HCEC 1CT (cell line): ENCODE data around the gene CASQ2.

Experiments used
- DNase-seq: peaks from one replicate; pipeline ENCODE4 v3.0.0-alpha.2; 2017

Gene CASQ2

DNA sequence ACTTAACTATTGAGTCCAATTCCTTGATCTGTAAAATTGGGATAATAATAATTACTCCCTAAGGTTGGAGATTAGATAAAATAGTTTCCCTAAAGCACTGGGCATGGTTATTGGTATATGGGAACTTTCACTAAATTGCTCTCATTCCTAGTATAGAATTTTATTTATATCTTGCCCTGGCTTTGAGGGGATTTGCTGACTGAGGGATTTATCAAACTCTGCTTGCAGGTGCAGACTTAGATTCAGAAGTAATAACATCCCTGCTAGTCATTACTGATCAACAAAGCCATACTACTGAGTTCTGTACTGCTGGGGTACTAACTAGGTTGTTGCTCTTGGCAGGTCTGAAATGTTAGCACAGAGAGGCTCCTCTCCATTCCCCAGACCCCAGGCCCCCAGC is 41.9 kb downstream of the CASQ2 start:
- DNase-seq: no peak

DNA sequence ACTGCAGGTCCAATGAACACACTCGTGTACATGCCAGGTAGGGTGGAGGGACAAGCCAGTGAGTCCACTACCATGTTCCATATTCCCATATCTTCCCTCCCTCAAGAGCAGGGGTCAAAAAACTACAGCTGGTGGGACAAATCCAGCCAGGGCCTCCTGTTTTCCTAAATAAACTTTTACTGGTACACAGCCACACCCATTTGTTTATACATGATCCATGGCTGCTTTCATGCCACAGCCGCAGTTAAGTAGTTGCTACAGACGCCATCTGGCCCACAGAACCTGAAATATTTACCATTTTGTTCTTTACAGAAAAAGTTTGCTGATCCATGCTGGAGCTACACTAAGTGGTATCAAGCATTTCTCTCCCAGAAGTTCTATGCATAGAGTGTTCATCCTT is 42.4 kb downstream of the CASQ2 start:
- DNase-seq: no peak

DNA sequence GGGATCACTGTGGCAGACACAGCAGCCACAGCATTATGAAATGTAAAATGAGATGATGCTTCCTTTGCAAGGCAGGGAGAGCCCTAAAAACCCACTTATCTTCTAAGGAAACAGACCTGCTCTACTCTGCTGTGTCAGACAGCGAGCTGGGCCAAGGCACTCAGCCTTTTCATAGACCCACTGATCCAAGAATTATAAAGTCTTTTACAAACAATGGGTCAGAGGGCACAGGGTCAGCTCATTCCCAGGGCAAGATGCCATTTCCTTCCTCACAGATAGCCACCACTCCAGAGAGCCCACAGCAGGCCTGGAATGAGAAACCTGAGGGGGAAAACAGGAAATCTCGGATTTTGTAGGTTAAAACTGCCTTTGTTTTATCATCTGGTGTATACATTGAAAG is 42.9 kb downstream of the CASQ2 start:
- peak; percentile 37 for DNase-seq

DNA sequence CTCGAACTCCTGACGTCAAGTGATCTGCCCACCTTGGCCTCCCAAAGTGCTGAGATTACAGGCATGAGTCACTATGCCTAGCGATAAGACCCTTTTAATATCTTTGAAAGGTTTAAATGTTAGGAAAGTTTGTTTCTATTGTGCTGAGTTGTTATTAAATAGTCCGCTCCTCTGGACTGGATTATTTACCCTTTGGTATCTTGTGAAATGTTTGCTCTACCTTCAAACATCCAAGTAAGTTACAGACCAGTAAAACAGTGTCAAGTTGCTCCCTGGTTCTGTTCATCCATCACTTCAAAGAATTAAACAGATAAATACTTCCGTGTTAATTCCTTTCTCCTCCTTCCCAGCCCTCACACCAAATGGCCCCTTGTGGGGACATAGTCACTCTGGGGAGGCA is 44.8 kb downstream of the CASQ2 start:
- DNase-seq: no peak

DNA sequence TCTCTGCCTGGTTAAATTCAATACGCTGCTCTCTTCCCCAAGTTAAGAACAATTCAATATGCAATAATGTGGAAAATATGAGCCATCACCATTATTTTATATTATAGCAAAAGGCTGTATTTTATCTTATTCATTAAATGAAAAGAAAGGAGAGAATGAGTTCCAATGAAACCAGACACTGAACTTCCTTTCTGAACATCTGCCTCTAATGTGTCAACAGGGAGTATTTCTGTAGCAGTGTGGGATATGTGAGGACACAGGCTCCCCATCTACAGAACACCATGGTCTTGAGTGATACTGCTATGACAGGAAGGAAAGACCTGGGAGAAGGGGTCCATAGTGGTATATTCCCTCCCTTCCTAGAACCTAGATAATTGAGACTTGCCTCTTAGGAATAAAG is 46.3 kb downstream of the CASQ2 start:
- DNase-seq: no peak

DNA sequence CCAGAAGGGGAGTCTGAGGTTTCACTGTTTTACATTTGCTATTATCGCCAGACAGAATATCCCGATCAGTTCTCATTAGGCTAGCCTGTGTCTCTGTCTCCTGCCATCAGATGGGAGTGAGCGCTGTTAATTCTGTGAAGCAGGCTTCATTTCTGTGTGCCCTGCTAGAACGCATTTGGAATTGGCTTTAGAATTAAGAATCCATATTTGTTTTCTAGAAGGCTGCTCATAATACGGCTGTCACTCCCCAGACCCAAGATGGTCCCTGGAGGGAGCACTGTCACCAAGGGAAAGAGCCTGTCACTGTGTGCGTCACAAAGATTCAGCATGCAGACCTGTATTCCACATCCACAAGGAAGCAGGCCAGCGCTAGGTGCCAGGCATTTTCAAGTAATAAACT is 49.2 kb downstream of the CASQ2 start:
- no peak for DNase-seq

DNA sequence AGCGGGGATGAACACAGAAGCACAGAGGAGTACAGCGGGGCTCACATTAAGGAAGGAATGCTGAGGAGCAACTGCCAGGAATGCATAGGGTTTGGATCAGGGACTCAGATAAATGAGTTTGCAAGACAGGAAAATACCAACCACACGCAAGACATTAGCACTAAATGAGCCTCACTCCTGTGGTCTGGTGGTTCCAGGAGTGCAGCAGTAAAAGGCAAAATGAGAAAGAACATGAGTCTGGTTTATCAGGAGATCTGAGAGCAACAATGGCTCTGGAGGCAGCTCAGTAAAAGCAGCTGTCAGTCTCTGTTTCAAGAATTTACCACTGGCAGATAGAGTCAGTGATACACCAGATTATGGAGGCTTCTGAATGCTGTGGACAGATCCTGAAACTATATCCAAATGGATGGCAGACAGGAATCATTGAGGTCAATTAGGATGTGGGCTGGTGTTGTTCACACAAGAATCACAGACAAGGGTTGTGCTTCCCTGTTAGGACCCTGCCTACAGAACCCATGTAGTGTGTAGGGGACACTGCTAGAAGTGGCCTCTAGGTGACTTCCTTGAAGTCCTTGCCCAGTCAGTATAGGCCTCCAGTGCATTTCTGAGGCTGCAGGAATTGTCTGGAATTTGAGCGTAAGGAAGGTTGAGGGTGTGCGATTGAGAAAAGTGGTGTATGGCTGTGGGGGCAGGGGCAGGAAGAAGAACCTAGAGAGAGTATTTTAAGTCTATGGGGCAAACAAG is 50.3 kb downstream of the CASQ2 start:
- no peak for DNase-seq

DNA sequence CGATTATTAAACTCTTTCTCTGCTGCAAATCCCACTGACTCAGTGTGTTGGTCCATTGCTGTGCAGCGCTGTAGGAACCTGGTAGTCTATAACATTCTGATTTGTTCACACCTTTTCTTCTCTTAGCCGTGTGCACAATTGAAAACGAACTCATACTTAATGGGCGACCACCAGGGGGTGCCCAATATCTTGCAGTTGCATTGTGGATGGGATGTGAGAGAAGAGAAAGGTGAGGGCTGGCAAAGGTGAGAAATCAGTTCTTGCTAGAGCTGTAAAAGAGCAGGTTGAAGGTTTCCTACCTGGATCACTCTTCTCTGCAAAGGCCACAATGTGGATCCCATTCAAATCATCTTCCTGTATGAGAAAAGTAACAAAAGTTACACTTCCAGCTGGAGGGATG is 51.0 kb downstream of the CASQ2 start:
- peak; percentile 25 for DNase-seq

DNA sequence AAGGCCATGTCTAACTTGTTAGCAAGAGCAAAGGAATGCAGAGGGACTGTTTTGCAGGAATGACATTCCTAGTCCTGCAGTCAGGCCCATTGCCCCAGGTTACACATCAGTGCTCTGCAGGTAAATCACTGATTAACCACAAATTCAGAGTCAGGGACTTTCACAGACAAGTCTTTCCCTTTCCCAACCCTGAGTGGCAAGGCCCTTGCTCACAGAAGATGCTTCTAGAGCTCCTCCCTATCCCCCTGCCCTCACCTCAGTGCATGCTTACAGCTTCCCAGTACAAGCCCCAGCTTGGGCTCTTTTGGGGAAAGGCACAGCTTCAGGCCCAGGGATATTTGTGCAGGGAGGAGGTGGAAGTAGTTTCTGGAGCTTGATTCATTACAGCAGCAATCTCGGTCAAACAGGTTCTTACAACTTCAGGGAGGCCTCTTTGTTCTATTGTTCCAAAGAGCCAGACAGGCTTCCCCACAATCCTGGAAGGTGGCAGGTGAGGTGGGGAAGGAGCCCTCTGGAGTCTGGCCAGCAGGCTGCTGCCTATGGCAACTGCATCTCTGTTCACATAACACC is 53.9 kb downstream of the CASQ2 start:
- no peak for DNase-seq

DNA sequence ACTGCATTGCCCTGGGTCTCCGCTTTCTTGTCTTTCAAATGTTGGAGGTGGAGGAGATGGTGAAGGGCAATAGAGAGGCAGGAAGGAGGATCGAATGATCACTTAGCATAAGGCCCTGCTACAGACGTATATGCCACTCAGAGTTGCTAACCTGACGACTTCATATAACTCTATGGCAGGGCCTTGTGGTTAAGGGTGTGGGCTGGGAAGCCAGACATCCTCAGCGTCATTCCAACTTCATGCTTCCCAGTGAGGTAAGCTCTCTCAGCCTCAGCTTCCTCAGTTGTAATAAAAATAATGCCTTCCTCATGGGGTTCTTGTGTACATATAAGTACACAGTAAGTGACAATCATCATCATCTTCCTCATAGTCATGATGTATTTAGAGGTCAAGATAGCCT is 54.6 kb downstream of the CASQ2 start:
- no peak for DNase-seq

DNA sequence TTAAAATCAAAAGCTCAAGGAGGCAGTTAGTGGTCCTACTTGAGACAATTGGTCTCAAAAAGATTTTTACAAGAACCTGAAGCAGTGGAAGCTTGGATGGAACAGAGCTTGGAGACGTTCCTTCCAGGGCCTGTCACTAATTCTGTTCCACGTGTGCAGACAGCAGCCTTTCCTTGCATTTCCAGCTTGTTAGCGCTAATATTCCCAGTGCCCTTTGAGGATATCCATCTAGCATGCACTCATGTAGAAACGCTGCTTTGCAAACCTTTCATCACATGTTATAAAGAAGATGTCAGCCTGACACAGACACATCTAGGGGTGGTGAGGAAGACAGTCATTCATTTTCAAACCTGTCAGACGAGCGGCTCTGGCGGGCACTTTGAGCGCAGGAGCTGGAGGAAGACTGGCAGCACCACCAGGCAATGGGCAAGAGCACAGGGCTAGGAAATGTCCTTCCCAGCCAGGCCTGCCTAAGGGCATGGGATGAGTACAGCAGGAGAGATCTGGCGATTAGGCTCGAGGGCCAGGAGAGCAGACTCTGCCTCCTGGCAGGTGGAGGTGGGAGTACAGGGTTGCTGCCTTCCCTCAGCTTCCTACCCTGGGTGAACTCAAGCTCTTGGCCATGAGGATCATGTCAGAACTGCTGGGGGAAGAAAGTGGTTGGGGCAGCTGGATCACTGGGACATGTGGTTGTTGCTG is 55.5 kb downstream of the CASQ2 start:
- DNase-seq: no peak

DNA sequence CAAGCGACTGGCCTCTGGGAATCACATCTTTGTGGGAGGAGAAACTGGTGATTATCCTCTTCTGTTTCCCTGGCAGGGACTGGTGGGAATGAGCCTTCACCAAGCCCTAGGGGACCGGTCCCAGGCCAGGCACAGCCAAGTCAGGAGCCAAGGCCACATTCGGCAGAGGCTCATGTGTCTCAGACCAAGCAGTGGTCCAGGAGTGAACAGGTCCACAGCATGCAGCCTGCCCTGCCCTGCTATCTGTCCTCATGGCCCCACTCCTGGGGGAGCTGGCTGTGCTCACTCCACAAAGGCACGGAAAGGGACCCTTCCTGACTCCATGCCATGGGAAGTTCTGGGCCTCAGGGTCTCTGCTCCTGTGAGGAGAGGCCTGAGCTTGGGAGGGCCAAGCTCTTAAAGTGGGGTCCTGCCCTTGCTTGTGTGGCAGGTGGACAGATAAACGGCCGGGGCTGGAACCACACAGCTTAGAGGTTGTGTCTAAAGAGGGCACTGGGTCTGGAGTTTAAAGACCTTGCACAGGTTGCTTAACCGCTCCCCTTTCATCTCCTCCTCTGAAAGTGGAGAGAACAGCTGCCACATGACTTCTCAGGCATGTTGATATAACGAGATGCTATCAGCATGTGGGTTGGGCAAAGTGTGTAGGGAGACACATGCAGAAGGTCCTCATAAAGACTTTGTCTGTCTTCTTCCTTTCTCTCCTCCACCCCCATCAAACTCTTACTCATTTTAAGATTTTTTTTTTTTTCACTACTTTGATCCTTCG is 57.5 kb downstream of the CASQ2 start:
- DNase-seq: no peak

DNA sequence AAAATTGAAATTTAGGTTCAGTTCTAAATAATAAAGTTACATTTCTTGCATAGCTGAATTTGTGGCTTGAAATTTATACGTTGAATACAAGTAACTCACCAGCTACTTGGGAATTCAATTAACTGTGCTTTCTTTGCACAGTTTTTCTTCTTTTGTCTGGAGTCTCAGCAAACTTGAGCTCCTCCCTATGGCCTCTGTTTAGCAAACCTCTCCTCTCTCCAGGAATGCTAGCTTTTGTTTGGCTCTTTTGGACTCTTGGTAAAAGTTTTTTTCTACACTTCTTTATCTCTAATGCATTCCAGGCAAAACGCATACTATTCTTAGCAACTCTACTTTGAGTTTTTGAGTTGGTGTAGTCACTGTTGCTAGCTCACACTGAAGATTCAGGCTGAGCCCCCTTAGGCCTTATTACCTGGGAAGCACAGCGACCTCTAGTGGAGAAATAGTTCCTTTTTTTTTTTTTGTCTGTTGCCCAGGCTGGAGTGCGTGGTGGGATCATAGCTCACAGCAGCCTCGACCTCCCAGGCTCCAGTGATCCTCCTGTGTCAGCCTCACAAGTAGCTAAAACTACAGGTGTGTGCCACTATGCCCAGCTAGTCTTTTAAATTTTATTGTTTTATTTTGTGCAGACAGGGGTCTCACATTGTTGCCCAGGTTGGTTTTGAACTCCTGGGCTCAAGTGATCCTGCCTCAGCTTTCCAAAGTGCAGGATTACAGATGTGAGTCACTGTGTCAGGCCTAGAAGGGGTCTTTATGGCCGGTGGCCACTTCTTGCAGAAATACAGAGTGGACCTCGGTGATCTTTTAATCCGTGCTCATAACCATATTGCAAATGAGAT is 61.7 kb downstream of the CASQ2 start:
- DNase-seq: peak; percentile 25

DNA sequence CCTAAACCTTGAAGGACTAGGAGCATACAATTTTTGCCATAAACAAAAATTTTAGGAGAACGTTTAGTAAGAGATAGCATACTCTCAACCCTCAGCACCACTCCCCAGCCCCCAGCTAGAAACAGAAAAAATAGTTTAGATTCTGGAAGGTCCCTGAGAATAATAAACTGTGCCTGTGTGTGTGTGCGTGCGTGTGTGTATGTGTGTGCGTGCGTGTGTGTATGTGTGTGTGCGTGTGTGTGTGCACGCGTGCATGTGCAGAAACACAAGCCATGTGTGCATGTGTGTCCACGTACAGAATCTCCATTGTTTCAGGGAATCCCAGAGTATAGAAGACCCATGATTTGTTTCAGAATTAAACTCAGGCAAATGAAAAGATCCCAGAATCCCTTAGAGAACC is 62.6 kb downstream of the CASQ2 start:
- DNase-seq: no peak

DNA sequence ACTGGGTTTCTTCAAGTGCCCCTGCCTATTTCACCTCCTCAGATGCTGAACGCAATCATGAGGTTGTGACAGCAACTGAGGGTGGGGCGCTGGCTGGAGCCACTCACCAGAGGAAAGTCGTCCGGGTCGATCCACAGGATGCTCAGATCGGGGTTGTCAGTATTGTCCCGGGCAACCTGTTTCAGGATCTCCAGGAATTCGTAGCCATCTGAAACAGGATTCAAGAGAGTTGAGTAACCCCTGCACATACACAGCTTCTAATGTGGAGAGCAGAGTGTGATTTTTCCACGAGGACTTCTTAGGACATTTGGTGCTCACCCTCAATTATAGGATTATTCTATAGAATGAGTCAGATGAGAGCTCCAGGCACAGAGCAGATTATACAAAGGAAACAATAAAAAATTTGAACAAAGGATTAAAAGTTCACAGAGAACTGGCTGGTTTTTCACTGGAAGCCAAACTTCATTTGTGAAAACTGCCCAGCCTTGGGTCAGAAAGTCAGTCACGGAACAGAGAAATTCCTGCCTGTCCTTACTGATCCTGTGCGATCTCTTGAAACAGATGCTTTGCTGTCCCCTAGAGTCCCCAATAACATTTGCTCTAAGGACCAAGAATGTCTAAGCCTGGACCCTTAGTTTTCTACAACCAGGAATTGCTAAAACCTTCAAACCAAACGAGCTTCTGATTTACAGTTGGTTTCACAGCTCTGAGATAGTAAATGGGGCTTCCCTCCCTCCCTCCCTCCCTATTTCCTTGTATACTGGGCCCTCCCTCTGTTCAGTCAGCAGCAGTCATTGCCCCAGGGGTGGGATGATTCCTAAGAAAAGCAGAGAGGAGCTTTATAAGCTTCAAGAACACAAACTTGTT is 63.2 kb downstream of the CASQ2 start:
- no peak for DNase-seq

DNA sequence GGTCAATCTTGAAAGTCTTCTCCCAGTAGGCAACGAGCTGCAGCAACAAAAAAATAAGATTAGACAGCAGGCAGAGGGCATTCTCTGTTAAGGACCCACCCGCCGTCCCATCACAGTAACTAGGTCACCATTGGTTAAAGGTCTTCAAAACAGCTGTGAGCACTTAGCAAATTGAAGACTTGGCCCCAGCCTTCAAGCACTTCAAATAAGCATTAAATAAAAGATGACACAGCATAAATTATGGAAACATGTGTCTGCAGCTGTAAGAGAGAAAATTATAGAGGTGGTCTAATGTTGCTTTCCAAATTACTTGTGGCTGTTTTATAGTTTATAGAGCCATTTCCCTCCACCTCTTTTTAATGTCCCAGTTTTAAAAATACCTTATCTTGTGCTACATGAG is 65.6 kb downstream of the CASQ2 start:
- no peak for DNase-seq

DNA sequence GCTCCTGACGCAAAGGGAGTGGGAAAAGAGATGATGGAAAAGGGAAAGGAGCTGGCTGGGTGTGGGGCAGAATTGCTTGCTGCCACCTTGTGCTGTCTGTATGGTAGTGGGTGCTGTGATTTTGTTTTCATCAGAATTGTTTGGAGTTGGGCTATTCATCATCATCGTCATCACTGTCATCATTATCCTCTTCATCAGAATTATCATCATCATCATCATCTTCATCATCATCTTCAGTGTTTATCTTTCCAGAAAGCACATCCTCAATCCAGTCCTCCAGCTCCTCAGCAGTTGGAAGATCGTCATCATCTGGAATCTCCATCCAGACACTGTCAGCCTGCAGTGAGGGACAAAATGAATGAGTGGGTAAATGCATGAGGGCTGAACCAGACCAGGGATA is 67.4 kb downstream of the CASQ2 start:
- DNase-seq: no peak

DNA sequence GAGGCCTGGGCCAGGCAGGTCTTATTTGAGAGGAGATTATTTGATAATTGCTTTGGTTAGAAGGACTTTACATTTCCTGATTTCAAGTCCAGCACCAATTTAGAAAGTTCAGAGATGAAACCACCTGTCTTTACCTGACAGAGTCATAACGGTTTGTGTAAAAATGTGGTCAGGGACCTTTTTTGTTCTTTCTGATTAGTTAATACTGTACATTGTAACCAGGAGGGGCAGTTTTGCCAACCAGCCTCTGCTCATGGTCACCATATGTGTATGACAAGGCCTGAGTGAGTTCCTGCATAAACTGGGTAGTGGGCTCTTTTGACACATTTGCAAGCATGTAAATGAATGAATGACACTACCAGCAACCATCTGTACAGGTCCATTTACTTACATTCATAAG is 70.9 kb downstream of the CASQ2 start:
- no peak for DNase-seq

DNA sequence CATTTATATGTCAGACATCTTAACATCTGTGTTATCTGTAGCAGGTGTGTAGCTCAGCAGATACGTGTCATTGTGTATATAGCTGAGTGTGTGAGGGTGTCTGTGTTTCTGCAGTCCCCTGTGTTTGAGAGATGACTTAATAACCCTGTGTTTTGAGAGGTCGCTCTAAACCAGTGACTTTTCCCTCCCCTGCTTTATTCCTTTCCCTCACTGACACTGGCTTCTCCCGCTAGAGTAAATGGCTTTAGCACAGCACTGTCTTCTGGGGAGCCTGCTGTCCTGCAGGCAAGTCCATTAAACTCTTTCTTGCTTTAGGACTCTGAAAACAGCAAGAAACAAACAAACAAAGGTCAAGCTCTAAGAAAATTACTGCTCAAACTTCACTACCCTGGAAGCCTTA is 73.7 kb downstream of the CASQ2 start:
- DNase-seq: no peak

DNA sequence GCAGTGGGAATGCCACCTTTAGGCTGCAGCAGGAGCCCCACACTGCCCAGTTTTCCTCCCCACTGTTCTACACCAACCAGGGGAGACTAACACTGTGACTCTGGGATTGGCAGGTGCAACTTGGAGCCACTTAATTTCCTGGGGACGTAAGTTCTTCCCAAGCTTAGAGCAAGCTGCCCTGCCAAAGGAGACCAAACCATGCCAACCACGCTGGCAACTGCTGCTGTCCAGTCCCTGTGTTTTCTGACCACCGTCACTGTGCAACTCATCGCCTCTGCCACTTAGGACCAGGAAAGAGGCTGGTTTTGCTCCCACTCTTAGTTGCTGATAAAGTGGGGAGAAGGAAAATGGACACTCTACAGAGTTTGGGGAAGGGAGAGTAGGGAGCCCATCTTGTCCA is 76.3 kb downstream of the CASQ2 start:
- no peak for DNase-seq

DNA sequence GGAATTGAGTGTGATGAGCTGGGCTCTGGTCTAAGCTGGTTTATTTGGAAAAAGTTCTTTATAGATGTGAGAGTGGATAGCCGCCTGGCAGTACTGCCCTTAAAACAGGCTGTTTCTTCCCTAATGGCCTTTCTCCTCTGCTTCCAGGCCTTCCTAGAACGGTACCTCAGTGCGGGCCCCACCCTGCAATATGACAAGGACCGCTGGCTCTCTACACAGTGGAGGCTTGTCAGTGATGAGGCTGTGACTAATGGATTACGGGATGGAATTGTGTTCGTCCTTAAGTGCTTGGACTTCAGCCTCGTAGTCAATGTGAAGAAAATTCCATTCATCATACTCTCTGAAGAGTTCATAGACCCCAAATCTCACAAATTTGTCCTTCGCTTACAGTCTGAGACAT is 77.5 kb downstream of the CASQ2 start:
- DNase-seq: no peak

DNA sequence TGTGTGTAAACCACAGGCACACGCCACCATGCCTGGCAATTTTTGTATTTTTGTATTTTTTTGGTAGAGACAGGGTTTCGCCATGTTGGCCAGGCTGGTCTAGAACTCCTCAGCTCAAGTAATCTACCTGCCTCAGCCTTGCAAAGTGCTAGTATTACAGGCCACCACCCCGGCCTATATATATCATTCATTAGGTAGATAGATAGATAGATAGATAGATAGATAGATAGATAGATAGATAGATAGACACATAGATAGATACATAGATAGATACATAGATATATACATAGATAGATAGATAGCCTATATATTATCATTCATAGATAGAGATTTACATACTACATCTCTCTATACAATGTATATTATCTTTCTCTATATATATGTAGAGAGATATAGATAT is 80.8 kb downstream of the CASQ2 start:
- DNase-seq: no peak
